Stomach (tissue), 9 donors: ENCODE data around the gene DCP1B. TPM values are rescaled to one million over a fixed set of nuclear protein-coding genes. Genes with fewer than 3 reads are reported as not detected.

ENCODE experiments used
- DNase-seq, 2 donors: peaks; one replicate each; pipeline versions ENCODE4 v3.0.0 to v3.0.0-alpha.2; 2013 to 2019
- H3K27ac ChIP-seq, 5 donors: fragments of 200-600 bp in 4 of 5; sonication (generic) in 4 of 5; one replicate each; pipeline ENCODE4 v1.5.1; 2013 to 2019; ENCODE audit warnings: mild to moderate bottlenecking in 1 of 5, moderate library complexity in 1 of 5
- H3K27me3 ChIP-seq, 3 donors: fragments of 200-600 bp; sonication (generic); one replicate each; pipeline ENCODE4 v1.5.1; 2017 to 2019; ENCODE audit warnings: mixed run types in 1 of 3
- H3K36me3 ChIP-seq, 4 donors: fragments of 200-600 bp; sonication (generic); 1 replicate in 3 of 4; 2 replicates in 1 of 4; pipeline ENCODE4 v1.5.1; 2016 to 2019
- H3K4me1 ChIP-seq, 4 donors: fragments of 200-600 bp; sonication (generic); one replicate each; pipeline ENCODE4 v1.5.1; 2016 to 2019
- H3K4me3 ChIP-seq, 4 donors: fragments of 200-600 bp; sonication (generic) in 3 of 4; one replicate each; pipeline ENCODE4 v1.5.1; 2016 to 2019; ENCODE audit warnings: mild to moderate bottlenecking in 1 of 4
- H3K9me3 ChIP-seq, 4 donors: fragments of 200-600 bp; sonication (generic); one replicate each; pipeline ENCODE4 v1.5.1; 2016 to 2019
- CTCF ChIP-seq, 7 experiments: fragments of 450-650 bp in 4 of 7; fragments of 200-600 bp in 3 of 7; sonication (generic) in 3 of 7; IDR thresholded peaks; one replicate each; pipeline ENCODE4 v1.5.1; 2016 to 2019; ENCODE audit warnings: antibody characterized with exemption in 7 of 7, control low read depth in 2 of 7, mild to moderate bottlenecking in 1 of 7
- EP300 ChIP-seq: sonication (generic); formaldehyde crosslinking; IDR thresholded peaks from one replicate; pipeline ENCODE4 v1.6.1; 2017; ENCODE audit warnings: antibody characterized with exemption
- POLR2A ChIP-seq, 4 donors: fragments of 450-650 bp; IDR thresholded peaks; one replicate each; pipeline ENCODE4 v1.6.1; 2016; ENCODE audit warnings: antibody characterized with exemption in 4 of 4, control low read depth in 2 of 4, mild to moderate bottlenecking in 1 of 4, moderate library complexity in 1 of 4
- POLR2AphosphoS5 ChIP-seq, 3 donors: sonication (generic); formaldehyde crosslinking; IDR thresholded peaks; one replicate each; pipeline ENCODE4 v1.6.1; 2016; ENCODE audit warnings: antibody characterized with exemption in 3 of 3
- WGBS, 5 donors: extraction: QIAGEN DNeasy Blood & Tissue Kit in 3 of 5; methylation state at CpG; one replicate each; pipeline versions ENCODE4 v1.1.5 to v1.1.7; 2013 to 2018; 5-methylcytosine and 5-hydroxymethylcytosine counted together
- intact Hi-C: fragments of 100-400 bp; cut with DNase I; formaldehyde crosslinking; loops from one replicate; pipeline ENCODE4 v1.15.1; 2023; ENCODE audit warnings: low total_unique reads
- polyA plus RNA-seq, 3 donors: library from polyadenylated mRNA; stranded (reverse); fragments of 200-250 nt; gene quantifications; one replicate each; pipeline ENCODE4 v1.2.3, GENCODE V29; 2013
- total RNA-seq, 5 donors: library from RNA; depleted of rRNA; stranded (reverse); fragments of >200 nt; gene quantifications; one replicate each; pipeline versions ENCODE4 v1.1.0 to v1.2.3, GENCODE V29; 2014 to 2016
- donor health status: healthy with polysubstance abuse.
- donor health status: Bipolar disorder and iron deficiency.
- donor health status: healthy.

Gene DCP1B
- total and polyA plus RNA-seq, 8 donors = 5.8 to 43.2 (median 16.0) TPM; not detected in 1

DNA sequence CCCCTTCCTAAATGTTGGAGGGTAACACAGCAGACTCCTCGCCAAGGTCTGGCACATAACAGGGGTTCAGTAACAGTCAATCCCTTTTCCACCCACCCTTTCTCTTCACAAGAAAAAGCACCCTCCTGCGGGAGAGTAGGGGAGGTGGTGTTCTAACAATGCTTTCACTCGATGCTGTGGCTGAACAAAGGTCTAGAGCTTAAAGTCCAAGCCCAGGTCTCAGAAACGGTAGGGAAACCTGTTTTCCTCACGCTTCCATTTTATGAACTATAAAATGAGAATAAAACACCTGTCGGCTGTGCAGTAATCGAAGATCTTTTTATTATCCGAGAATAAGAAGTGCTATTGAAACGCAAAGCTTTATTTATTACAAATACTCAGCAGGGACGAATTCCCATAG, 64.9 kb downstream of the DCP1B start:
- H3K4me3 ChIP-seq = no peak overlapping the region
- peak in 1 of 2 donors; percentile 2 for DNase-seq
- H3K27ac ChIP-seq = peak overlapping the region in 2 of 5 donors; percentile 46 to 86
- WGBS, 5 donors = 60 to 74% (median 68%) methylated on average over 10 of the region's 10 CpGs
- TF ChIP-seq POLR2A (IDR thresholded peaks at IDR 0.05) (no peak), EP300 (no peak), POLR2AphosphoS5 (IDR thresholded peaks at IDR 0.05) (no peak), CTCF (IDR thresholded peaks at IDR 0.05) (no peak)
- intact Hi-C loops = loop anchor here (5.0 to 10.0 kb wide), 2 partner anchors 142 to 305 kb away; no protein-coding TSS in a partner anchor
- H3K36me3 ChIP-seq = peaks cover 6 to 31% (median 26%) of the 10 kb centered on the region in 4 donors
- H3K4me1 ChIP-seq = peaks cover 28 to 54% (median 44%) of the 10 kb centered on the region in 4 donors
- H3K9me3 ChIP-seq = no peaks in the 10 kb centered on the region
- H3K27me3 ChIP-seq = no peaks in the 10 kb centered on the region

- no peak overlapping the region for H3K4me3 ChIP-seq
- WGBS, 5 donors = 41 to 71% (median 54%) methylated on average over 12 of the region's 12 CpGs
- H3K36me3 ChIP-seq = peaks cover 6 to 31% (median 26%) of the 10 kb centered on the region in 4 donors
- H3K4me1 ChIP-seq = peaks cover 28 to 71% (median 51%) of the 10 kb centered on the region in 4 donors
- no peaks in the 10 kb centered on the region for H3K9me3 ChIP-seq
- no peak for TF ChIP-seq EP300
- DNase-seq = peak; percentile 2 to 38
- H3K27ac ChIP-seq = peak overlapping the region; percentile 72 to 86 (median 81)
- no peaks in the 10 kb centered on the region for H3K27me3 ChIP-seq
- intact Hi-C loops = loop anchor here (5.0 to 10.0 kb wide), 2 partner anchors 140 to 303 kb away; no protein-coding TSS in a partner anchor
Observed at GRCh38 chr12:1937481-1938224, 66.6 kb downstream of the DCP1B start.

DNA sequence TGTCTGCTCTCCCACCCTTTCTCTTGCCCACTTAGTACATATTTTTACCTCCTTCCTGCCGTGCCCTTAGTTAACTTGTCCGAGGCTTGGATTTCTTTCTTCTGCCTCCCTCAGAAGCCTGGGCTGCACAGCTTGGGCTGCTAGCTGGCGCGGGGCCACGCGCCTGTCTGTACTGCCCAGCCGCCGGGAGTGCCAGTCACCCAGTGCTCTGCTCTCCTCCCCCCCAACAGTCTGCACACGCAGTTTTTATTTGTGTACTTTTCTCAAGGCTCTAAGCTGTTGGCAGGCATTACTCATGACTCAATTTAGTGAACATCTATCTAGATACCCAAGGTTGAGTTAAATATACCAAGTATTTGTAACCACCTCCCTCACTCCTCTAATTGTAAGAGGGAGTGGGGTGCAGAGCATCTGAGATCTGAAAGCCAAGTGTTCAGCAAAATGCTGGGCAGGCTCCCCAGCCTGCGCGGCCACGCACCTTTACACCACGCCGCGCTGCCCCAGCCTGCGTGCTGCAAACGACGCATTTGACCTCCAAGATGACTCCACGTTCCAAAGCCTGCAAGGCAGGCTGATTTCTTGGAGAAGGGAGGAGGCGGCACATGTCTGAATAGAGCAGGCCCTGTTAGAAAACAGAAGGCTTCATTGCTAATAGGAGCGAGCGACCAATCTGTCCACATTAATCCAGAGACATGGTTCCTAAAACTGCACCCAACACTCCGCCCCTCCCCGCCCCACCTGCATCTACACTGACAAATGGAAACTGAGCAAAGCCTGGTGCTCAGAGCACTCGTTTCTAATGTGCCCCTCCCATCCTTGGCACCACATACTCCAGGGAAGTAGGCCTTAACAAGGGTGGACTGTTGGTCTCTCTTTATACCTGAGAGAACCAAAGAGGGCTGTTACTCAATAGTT, 67.6 kb downstream of the DCP1B start:
- Histone ChIP-seq H3K27ac (peak overlapping the region; percentile 80 to 92 (median 83)), H3K27me3 (no peaks in the 10 kb centered on the region), H3K9me3 (no peaks in the 10 kb centered on the region), H3K4me3 (peak overlapping the region; percentile 5 to 29 (median 9)), H3K4me1 (peaks cover 35 to 81% (median 60%) of the 10 kb centered on the region in 4 donors), H3K36me3 (peaks cover 6 to 28% (median 25%) of the 10 kb centered on the region in 4 donors)
- intact Hi-C loops = loop anchor here (5.0 to 10.0 kb wide), 2 partner anchors 139 to 302 kb away; no protein-coding TSS in a partner anchor
- TF ChIP-seq POLR2A (IDR thresholded peaks at IDR 0.05) (no peak), POLR2AphosphoS5 (IDR thresholded peaks at IDR 0.05) (peak; percentile 15 to 66 (median 20))
- WGBS, 5 donors = 27 to 61% (median 44%) methylated on average over 23 to 25 of the region's 25 CpGs
- DNase-seq = peak; percentile 90 to 91

DNA sequence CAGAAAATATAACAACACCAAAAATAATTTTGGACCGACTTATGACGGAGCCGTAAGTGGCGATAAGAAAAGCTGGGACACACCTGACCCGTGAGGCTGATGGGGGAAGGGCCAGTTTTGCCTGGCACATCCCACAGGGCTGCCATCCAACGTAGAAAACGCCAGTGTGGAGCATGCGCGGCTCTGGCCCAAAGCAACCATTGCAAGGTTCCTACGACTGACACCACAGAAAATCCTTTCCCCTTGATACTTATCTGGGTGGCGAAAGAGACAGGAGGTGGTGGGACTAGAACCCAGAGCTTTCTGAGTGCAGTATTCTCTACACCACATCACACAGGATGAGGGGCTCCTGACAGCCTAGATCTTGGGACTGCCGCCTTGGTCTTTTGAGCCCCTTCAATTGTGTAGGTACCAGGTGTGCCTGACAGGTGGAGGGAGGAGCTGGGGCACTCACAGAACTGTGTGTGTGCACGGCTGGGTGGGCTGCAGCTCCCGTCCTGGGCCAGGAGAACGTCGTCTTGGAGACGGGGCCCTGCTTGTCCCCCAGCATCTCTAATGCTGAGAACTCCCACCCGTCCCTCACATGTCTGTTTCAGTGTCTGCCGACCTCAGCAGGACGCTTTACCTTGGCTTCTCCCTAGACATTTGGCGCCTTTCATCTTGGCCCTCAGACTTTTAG, 68.4 kb downstream of the DCP1B start:
- peak; percentile 1 to 90 for DNase-seq
- no peak for TF ChIP-seq POLR2A (IDR thresholded peaks at IDR 0.05)
- no peak for TF ChIP-seq EP300
- TF ChIP-seq CTCF (IDR thresholded peaks at IDR 0.05) = no peak
- TF ChIP-seq POLR2AphosphoS5 (IDR thresholded peaks at IDR 0.05) = peak; percentile 2 to 64 (median 53)
- peak overlapping the region; percentile 5 to 29 (median 9) for H3K4me3 ChIP-seq
- peak overlapping the region; percentile 80 to 92 (median 83) for H3K27ac ChIP-seq
- WGBS, 5 donors = 30 to 55% (median 49%) methylated on average over 21 of the region's 21 CpGs
- H3K36me3 ChIP-seq = peaks cover 0 to 20% (median 16%) of the 10 kb centered on the region in 4 donors
- no peaks in the 10 kb centered on the region for H3K27me3 ChIP-seq
- intact Hi-C loops = loop anchor here (5.0 to 10.0 kb wide), 2 partner anchors 139 to 301 kb away; no protein-coding TSS in a partner anchor
- H3K4me1 ChIP-seq = peaks cover 35 to 88% (median 60%) of the 10 kb centered on the region in 4 donors
- no peaks in the 10 kb centered on the region for H3K9me3 ChIP-seq
